ENCODE results near the gene LRRTM4. TPM values are rescaled to one million over a fixed set of nuclear protein-coding genes. Genes with fewer than 3 reads are reported as not detected.

The LRRTM4 gene
- total and polyA plus RNA-seq, 7 experiments from 2014 or later = not detected

GRCh38 chr2:77348821-77349220 is 173.4 kb downstream of the LRRTM4 start:
- CTCF ChIA-PET = no interaction called here
- no peak for DNase-seq
- Histone ChIP-seq H3K4me3 (ENCODE audit: low read length) (no peak overlapping the region), H3K9me3 (ENCODE audit: control insufficient read depth in 2 of 3, low read length in 3 of 3) (no peaks in the 10 kb centered on the region), H3K27me3 (ENCODE audit: control insufficient read depth in 2 of 2, insufficient read depth in 2 of 2, low read length in 2 of 2) (no peaks in the 10 kb centered on the region), H3K27ac (ENCODE audit: low read depth, low read length) (no peak overlapping the region), H3K36me3 (ENCODE audit: control insufficient read depth in 2 of 3, insufficient read depth in 3 of 3, low read length in 3 of 3) (no peaks in the 10 kb centered on the region), H3K4me1 (ENCODE audit: control insufficient read depth in 2 of 2, insufficient read depth in 2 of 2, low read length in 2 of 2) (no peaks in the 10 kb centered on the region)
- Mint-ChIP-seq H3K27ac (no peak overlapping the region), H3K36me3 (no peaks in the 10 kb centered on the region), H3K27me3 (no peaks in the 10 kb centered on the region), H3K4me3 (no peak overlapping the region), H3K9me3 (peaks cover 0 to 18% (median 5%) of the 10 kb centered on the region in 11 donors), H3K4me1 (no peaks in the 10 kb centered on the region)
- intact Hi-C loops (cut with micrococcal nuclease) = no loop called here
- POLR2A ChIA-PET = no interaction called here
- ATAC-seq = no peak

DNA sequence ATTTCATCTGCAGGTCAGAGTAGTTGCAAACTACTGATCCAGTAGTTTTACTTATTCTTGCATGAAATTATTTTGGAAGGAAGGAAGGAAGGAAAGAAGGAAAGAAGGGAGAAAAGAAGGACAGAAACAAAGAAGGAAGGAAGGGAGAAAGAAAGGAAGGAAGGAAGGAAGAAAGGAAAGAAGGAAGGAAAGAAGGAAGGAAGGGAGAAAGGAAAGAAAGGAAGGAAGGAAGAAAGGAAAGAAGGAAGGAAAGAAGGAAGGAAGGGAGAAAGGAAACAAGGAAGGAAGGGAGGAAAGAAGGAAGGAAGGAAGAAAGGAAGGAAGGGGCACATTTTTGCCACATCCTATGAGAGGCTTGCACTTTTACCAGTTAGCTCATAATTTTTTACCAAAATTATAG is 186.2 kb downstream of the LRRTM4 start:
- H3K9me3 ChIP-seq (ENCODE audit: control insufficient read depth in 2 of 3, low read length in 3 of 3) = no peaks in the 10 kb centered on the region
- intact Hi-C loops (cut with micrococcal nuclease) = no loop called here

DNA sequence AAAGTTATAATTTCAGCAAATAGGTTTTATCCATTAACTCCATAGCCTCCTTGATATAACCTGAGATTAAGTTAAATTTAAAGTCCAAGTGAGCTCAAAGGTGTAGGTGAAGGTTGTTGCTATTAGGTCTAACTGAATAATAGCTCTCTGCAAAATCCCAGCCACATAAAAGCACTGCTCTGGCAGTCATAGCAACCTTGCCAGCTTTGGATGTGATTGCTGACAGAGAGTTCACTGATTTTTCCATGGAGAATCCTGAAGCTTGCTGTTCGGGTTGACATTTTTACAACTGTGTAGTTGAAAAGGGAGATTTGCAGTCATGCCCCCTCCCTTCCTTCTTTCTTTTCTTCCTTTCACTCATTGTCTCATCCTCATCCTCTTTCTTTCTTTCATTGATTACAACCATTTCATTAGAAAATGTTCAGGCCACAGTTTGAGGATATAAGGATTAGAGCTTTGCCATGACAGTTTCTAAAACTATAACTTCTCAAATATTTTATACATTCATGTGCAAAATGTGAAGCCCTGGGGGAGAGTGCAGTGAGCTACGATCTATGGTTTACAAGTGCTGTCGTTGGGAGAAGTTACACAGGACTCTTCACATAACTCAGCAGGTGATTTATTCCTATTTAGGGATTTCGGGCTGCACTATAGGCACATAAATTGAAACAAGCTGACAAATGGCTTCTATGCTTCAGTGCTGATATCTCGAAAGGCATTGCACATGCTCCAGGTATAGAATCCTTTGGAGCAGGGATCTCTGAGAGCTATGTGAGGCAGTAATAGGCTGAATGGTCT is 193.8 kb downstream of the LRRTM4 start:
- H3K27ac Mint-ChIP-seq = no peak overlapping the region
- H3K9me3 Mint-ChIP-seq = peaks cover 0 to 29% (median 15%) of the 10 kb centered on the region in 11 donors
- H3K4me3 ChIP-seq (ENCODE audit: low read length) = no peak overlapping the region
- H3K4me3 Mint-ChIP-seq = no peak overlapping the region
- DNase-seq (no peak), ATAC-seq (no peak)
- CTCF ChIA-PET = no interaction called here
- no peaks in the 10 kb centered on the region for H3K27me3 ChIP-seq (ENCODE audit: control insufficient read depth in 2 of 2, insufficient read depth in 2 of 2, low read length in 2 of 2)
- no peak overlapping the region for H3K27ac ChIP-seq (ENCODE audit: low read depth, low read length)
- H3K27me3 Mint-ChIP-seq = no peaks in the 10 kb centered on the region
- H3K36me3 Mint-ChIP-seq = no peaks in the 10 kb centered on the region
- H3K36me3 ChIP-seq (ENCODE audit: control insufficient read depth in 2 of 3, insufficient read depth in 3 of 3, low read length in 3 of 3) = no peaks in the 10 kb centered on the region
- H3K4me1 ChIP-seq (ENCODE audit: control insufficient read depth in 2 of 2, insufficient read depth in 2 of 2, low read length in 2 of 2) = no peaks in the 10 kb centered on the region
- H3K4me1 Mint-ChIP-seq = no peaks in the 10 kb centered on the region
- POLR2A ChIA-PET = no interaction called here
- intact Hi-C loops (cut with micrococcal nuclease) = no loop called here
- no peaks in the 10 kb centered on the region for H3K9me3 ChIP-seq (ENCODE audit: control insufficient read depth in 2 of 3, low read length in 3 of 3)

More for the DNA sequence above, 186.2 kb downstream of the LRRTM4 start:
- Mint-ChIP-seq H3K4me1 (no peaks in the 10 kb centered on the region), H3K36me3 (peaks cover 0 to 6% (median 0%) of the 10 kb centered on the region in 5 donors), H3K9me3 (peaks cover 1 to 32% (median 17%) of the 10 kb centered on the region in 11 donors), H3K27ac (no peak overlapping the region), H3K4me3 (no peak overlapping the region), H3K27me3 (no peaks in the 10 kb centered on the region)
- CTCF ChIA-PET = no interaction called here
- no peaks in the 10 kb centered on the region for H3K4me1 ChIP-seq (ENCODE audit: control insufficient read depth in 2 of 2, insufficient read depth in 2 of 2, low read length in 2 of 2)
- no peak for ATAC-seq
- H3K27ac ChIP-seq (ENCODE audit: low read depth, low read length) = no peak overlapping the region
- DNase-seq = no peak
- POLR2A ChIA-PET = no interaction called here
- no peaks in the 10 kb centered on the region for H3K27me3 ChIP-seq (ENCODE audit: control insufficient read depth in 2 of 2, insufficient read depth in 2 of 2, low read length in 2 of 2)
- H3K36me3 ChIP-seq (ENCODE audit: control insufficient read depth in 2 of 3, insufficient read depth in 3 of 3, low read length in 3 of 3) = no peaks in the 10 kb centered on the region
- H3K4me3 ChIP-seq (ENCODE audit: low read length) = no peak overlapping the region

DNA sequence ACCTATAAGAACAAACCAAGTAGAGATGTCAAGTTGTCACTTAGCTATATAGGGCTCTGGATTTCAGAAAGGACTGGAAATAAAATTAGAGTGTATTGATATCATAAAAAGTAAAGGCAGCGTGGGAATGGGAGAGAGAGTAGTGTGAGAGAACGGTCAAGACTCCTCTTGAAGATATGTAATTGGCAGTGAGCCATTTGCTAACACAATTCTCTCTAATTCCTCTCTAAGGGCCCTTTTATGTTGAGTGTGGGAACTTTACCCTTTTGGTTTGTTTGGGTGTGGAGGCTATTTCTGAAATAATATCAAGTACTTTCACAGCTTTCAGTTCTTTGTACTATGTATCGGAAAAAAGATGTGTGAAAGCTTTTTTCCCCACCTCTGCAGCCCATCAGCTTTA is 196.8 kb downstream of the LRRTM4 start:
- ATAC-seq = no peak
- Mint-ChIP-seq H3K27ac (no peak overlapping the region), H3K27me3 (no peaks in the 10 kb centered on the region), H3K9me3 (peaks cover 0 to 22% (median 12%) of the 10 kb centered on the region in 11 donors), H3K4me3 (no peak overlapping the region), H3K36me3 (no peaks in the 10 kb centered on the region), H3K4me1 (no peaks in the 10 kb centered on the region)
- no peaks in the 10 kb centered on the region for H3K36me3 ChIP-seq (ENCODE audit: control insufficient read depth in 2 of 3, insufficient read depth in 3 of 3, low read length in 3 of 3)
- H3K27ac ChIP-seq (ENCODE audit: low read depth, low read length) = no peak overlapping the region
- H3K4me1 ChIP-seq (ENCODE audit: control insufficient read depth in 2 of 2, insufficient read depth in 2 of 2, low read length in 2 of 2) = no peaks in the 10 kb centered on the region
- DNase-seq = no peak
- CTCF ChIA-PET = no interaction called here
- no peak overlapping the region for H3K4me3 ChIP-seq (ENCODE audit: low read length)
- POLR2A ChIA-PET = no interaction called here
- intact Hi-C loops (cut with micrococcal nuclease) = no loop called here
- H3K27me3 ChIP-seq (ENCODE audit: control insufficient read depth in 2 of 2, insufficient read depth in 2 of 2, low read length in 2 of 2) = no peaks in the 10 kb centered on the region
- H3K9me3 ChIP-seq (ENCODE audit: control insufficient read depth in 2 of 3, low read length in 3 of 3) = no peaks in the 10 kb centered on the region

DNA sequence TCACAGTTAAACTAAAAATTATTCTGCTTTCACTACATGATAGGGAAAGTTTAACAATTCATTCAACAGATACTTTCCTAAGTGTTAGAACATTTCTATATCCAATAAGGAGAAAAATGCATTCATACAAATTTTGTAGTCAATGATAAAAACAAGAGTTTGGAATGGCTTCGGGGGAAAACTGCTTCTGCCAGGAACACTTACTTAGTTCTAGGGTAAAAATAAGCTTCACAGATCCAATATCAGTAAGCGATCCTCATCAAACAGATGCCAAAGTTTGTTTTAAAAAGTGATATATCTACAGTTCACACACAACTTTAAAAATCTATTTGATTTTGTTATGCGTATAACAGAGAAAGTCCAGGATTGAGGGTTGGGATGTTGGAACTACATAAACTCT is 199.7 kb downstream of the LRRTM4 start:
- Mint-ChIP-seq H3K27ac (no peak overlapping the region), H3K36me3 (no peaks in the 10 kb centered on the region), H3K4me1 (no peaks in the 10 kb centered on the region), H3K9me3 (peaks cover 3 to 19% (median 8%) of the 10 kb centered on the region in 11 donors), H3K4me3 (no peak overlapping the region), H3K27me3 (no peaks in the 10 kb centered on the region)
- Histone ChIP-seq H3K9me3 (ENCODE audit: control insufficient read depth in 2 of 3, low read length in 3 of 3) (peaks cover 0 to 3% (median 0%) of the 10 kb centered on the region in 3 experiments), H3K36me3 (ENCODE audit: control insufficient read depth in 2 of 3, insufficient read depth in 3 of 3, low read length in 3 of 3) (no peaks in the 10 kb centered on the region), H3K27ac (ENCODE audit: low read depth, low read length) (no peak overlapping the region), H3K4me1 (ENCODE audit: control insufficient read depth in 2 of 2, insufficient read depth in 2 of 2, low read length in 2 of 2) (no peaks in the 10 kb centered on the region), H3K27me3 (ENCODE audit: control insufficient read depth in 2 of 2, insufficient read depth in 2 of 2, low read length in 2 of 2) (no peaks in the 10 kb centered on the region), H3K4me3 (ENCODE audit: low read length) (no peak overlapping the region)
- intact Hi-C loops (cut with micrococcal nuclease) = no loop called here
- ChIA-PET POLR2A (no interaction called here), CTCF (no interaction called here)
- DNase-seq (no peak), ATAC-seq (no peak)

GRCh38 chr2:77314721-77315120 is 207.5 kb downstream of the LRRTM4 start:
- ChIA-PET POLR2A (no interaction called here), CTCF (no interaction called here)
- Histone ChIP-seq H3K9me3 (ENCODE audit: control insufficient read depth in 2 of 3, low read length in 3 of 3) (no peaks in the 10 kb centered on the region), H3K27ac (ENCODE audit: low read depth, low read length) (no peak overlapping the region), H3K4me3 (ENCODE audit: low read length) (no peak overlapping the region), H3K4me1 (ENCODE audit: control insufficient read depth in 2 of 2, insufficient read depth in 2 of 2, low read length in 2 of 2) (no peaks in the 10 kb centered on the region), H3K36me3 (ENCODE audit: control insufficient read depth in 2 of 3, insufficient read depth in 3 of 3, low read length in 3 of 3) (no peaks in the 10 kb centered on the region), H3K27me3 (ENCODE audit: control insufficient read depth in 2 of 2, insufficient read depth in 2 of 2, low read length in 2 of 2) (no peaks in the 10 kb centered on the region)
- H3K9me3 Mint-ChIP-seq = peaks cover 4 to 18% (median 6%) of the 10 kb centered on the region in 11 donors
- DNase-seq = no peak
- no peak overlapping the region for H3K4me3 Mint-ChIP-seq
- peaks cover 0 to 4% (median 0%) of the 10 kb centered on the region in 5 donors for H3K36me3 Mint-ChIP-seq
- no peak for ATAC-seq
- no peaks in the 10 kb centered on the region for H3K4me1 Mint-ChIP-seq
- intact Hi-C loops (cut with micrococcal nuclease) = no loop called here
- H3K27ac Mint-ChIP-seq = no peak overlapping the region
- H3K27me3 Mint-ChIP-seq = no peaks in the 10 kb centered on the region

DNA sequence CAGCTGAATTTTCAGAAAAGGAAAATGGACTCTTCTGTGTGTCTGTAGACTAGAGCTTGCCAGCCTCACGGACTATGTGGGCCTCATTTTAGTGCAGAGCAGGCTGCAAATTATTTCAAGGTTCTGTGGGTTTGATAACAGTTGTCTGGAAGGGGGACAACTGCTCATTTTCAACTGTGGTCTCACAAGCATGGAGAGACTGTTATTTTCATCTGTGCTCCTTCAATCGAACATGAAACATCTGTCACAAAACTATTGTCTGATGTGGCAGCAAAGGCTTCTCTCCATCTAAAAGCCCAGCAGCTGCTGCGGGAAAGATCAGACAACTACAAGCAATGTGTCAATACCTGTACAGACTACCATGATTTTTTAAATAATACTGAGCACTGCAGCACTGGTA is 211.8 kb downstream of the LRRTM4 start:
- H3K4me1 Mint-ChIP-seq = no peaks in the 10 kb centered on the region
- ATAC-seq (no peak), DNase-seq (no peak)
- no peaks in the 10 kb centered on the region for H3K27me3 Mint-ChIP-seq
- peaks cover 0 to 4% (median 0%) of the 10 kb centered on the region in 5 donors for H3K36me3 Mint-ChIP-seq
- no peak overlapping the region for H3K4me3 ChIP-seq (ENCODE audit: low read length)
- no peaks in the 10 kb centered on the region for H3K9me3 ChIP-seq (ENCODE audit: control insufficient read depth in 2 of 3, low read length in 3 of 3)
- no peak overlapping the region for H3K4me3 Mint-ChIP-seq
- intact Hi-C loops (cut with micrococcal nuclease) = no loop called here
- H3K27me3 ChIP-seq (ENCODE audit: control insufficient read depth in 2 of 2, insufficient read depth in 2 of 2, low read length in 2 of 2) = no peaks in the 10 kb centered on the region
- ChIA-PET CTCF (no interaction called here), POLR2A (no interaction called here)
- H3K36me3 ChIP-seq (ENCODE audit: control insufficient read depth in 2 of 3, insufficient read depth in 3 of 3, low read length in 3 of 3) = no peaks in the 10 kb centered on the region
- peaks cover 2 to 24% (median 8%) of the 10 kb centered on the region in 11 donors for H3K9me3 Mint-ChIP-seq
- no peak overlapping the region for H3K27ac Mint-ChIP-seq
- H3K4me1 ChIP-seq (ENCODE audit: control insufficient read depth in 2 of 2, insufficient read depth in 2 of 2, low read length in 2 of 2) = no peaks in the 10 kb centered on the region
- H3K27ac ChIP-seq (ENCODE audit: low read depth, low read length) = no peak overlapping the region

Data from naive thymus-derived CD4-positive, alpha-beta T cell (primary cell).